H1 (cell line): ENCODE measurements around the gene ARMC5. TPM values are rescaled to one million over a fixed set of nuclear protein-coding genes. Genes with fewer than 3 reads are reported as not detected.
A peak's percentile ranks its signal among the peaks of the same experiment; 100 is the strongest.

Source experiments
- ASH2L ChIP-seq: fragments of 200-600, 300-600 bp; sonication (generic); IDR thresholded peaks from one replicate; pipeline ENCODE4 v1.7.1; 2017; ENCODE audit warnings: low read length
- ATF2 ChIP-seq: IDR thresholded peaks from 2 replicates; pipeline ENCODE4 v1.6.1; 2012; ENCODE audit warnings: low read length, inconsistent platforms
- BRCA1 ChIP-seq: IDR thresholded peaks from 2 replicates; pipeline ENCODE4 v1.6.1; 2012; ENCODE audit warnings: low read depth, low read length, improper control_type of control experiment
- CBX5 ChIP-seq: fragments of 300-800, 300-1000 bp; sonication (generic); IDR thresholded peaks from 2 replicates; pipeline ENCODE4 v1.7.1; 2016; ENCODE audit warnings: antibody characterized with exemption, low read length, low read depth
- CEBPB ChIP-seq: IDR thresholded peaks from 2 replicates; pipeline ENCODE4 v1.6.1; 2012; ENCODE audit warnings: low read depth, low read length
- CTCF ChIP-seq, 3 experiments: IDR thresholded peaks; 1 replicate in 2 of 3; 2 replicates in 1 of 3; pipeline versions ENCODE4 v1.5.1 to v1.6.1; 2011; ENCODE audit warnings: low read length in 3 of 3, mild to moderate bottlenecking in 3 of 3, inconsistent platforms in 2 of 3, low read depth in 1 of 3, moderate library complexity in 1 of 3; ENCODE audit not compliant: insufficient read depth in 1 of 3; ENCODE audit errors: control extremely low read depth in 1 of 3
- EZH2 ChIP-seq: fragments of 200-600 bp; sonication (generic); IDR thresholded peaks from 2 replicates; pipeline ENCODE4 v1.7.1; 2012; ENCODE audit warnings: low read depth, mild to moderate bottlenecking, moderate library complexity, low read length, inconsistent platforms; ENCODE audit not compliant: severe bottlenecking
- HDAC2 ChIP-seq, 2 experiments: fragments of 300-600 bp in 1 of 2; sonication (generic) in 1 of 2; IDR thresholded peaks; 2 replicates each; pipeline ENCODE4 v1.6.1; 2011 to 2012; ENCODE audit warnings: low read depth in 2 of 2, low read length in 2 of 2, mild to moderate bottlenecking in 2 of 2, moderate library complexity in 2 of 2, borderline replicate concordance in 1 of 2, inconsistent platforms in 1 of 2
- JUN ChIP-seq: IDR thresholded peaks from 2 replicates; pipeline ENCODE4 v1.6.1; 2011; ENCODE audit warnings: low read depth, mild to moderate bottlenecking, improper control_type of control experiment, low read length
- JUND ChIP-seq: IDR thresholded peaks from 2 replicates; pipeline ENCODE4 v1.6.1; 2011; ENCODE audit warnings: mild to moderate bottlenecking, improper control_type of control experiment, low read length
- KDM4A ChIP-seq: IDR thresholded peaks from one replicate; pipeline ENCODE4 v1.7.1; 2012; ENCODE audit warnings: low read depth, mild to moderate bottlenecking, moderate library complexity, low read length, inconsistent platforms; ENCODE audit not compliant: severe bottlenecking
- KDM5A ChIP-seq: fragments of 200-600 bp; IDR thresholded peaks from 2 replicates; pipeline ENCODE4 v1.7.1; 2012; ENCODE audit warnings: mild to moderate bottlenecking, low read length, inconsistent platforms, mixed read lengths
- PHF8 ChIP-seq: fragments of 200-600 bp; sonication (generic); conservative IDR thresholded peaks from 2 replicates; pipeline ENCODE4 v1.7.1; 2012; ENCODE audit warnings: low read depth, mild to moderate bottlenecking, inconsistent platforms, low read length, moderate library complexity
- POLR2A ChIP-seq, 2 experiments: IDR thresholded peaks; 1 replicate in 1 of 2; 2 replicates in 1 of 2; pipeline ENCODE4 v1.6.1; 2011; ENCODE audit warnings: low read depth in 2 of 2, low read length in 2 of 2, mild to moderate bottlenecking in 2 of 2; ENCODE audit errors: control extremely low read depth in 1 of 2
- POU5F1 ChIP-seq: IDR thresholded peaks from 2 replicates; pipeline ENCODE4 v1.6.1; 2011; ENCODE audit warnings: low read depth, mild to moderate bottlenecking, low read length, moderate library complexity
- RAD21 ChIP-seq, 2 experiments: IDR thresholded peaks in 1 of 2; conservative IDR thresholded peaks in 1 of 2; 2 replicates each; pipeline ENCODE4 v1.6.1; 2011; ENCODE audit warnings: low read depth in 2 of 2, low read length in 2 of 2, improper control_type of control experiment in 1 of 2, inconsistent platforms in 1 of 2, mild to moderate bottlenecking in 1 of 2, moderate library complexity in 1 of 2
- SIRT6 ChIP-seq: IDR thresholded peaks from one replicate; pipeline ENCODE4 v1.7.1; 2012; ENCODE audit warnings: low read length, inconsistent platforms
- SIX5 ChIP-seq: IDR thresholded peaks from 2 replicates; pipeline ENCODE4 v1.6.1; 2011; ENCODE audit warnings: mild to moderate bottlenecking, low read depth, low read length
- SP1 ChIP-seq: IDR thresholded peaks from 2 replicates; pipeline ENCODE4 v1.6.1; 2011; ENCODE audit warnings: low read depth, low read length
- TAF1 ChIP-seq: IDR thresholded peaks from 2 replicates; pipeline ENCODE4 v1.6.1; 2011; ENCODE audit warnings: mild to moderate bottlenecking, low read depth, low read length
- YY1 ChIP-seq: IDR thresholded peaks from 2 replicates; pipeline ENCODE4 v1.6.1; 2011; ENCODE audit warnings: low read depth, mild to moderate bottlenecking, low read length
- ZNF274 ChIP-seq: IDR thresholded peaks from 2 replicates; pipeline ENCODE4 v1.7.0; 2012; ENCODE audit warnings: low read length, borderline replicate concordance; ENCODE audit errors: extremely low read depth
- polyA plus RNA-seq, 7 experiments: library from polyadenylated mRNA; depleted of rRNA in 3 of 7; stranded (reverse) in 5 of 7; unstranded in 2 of 7; fragments of >200 nt in 5 of 7; fragments of 200-250 nt in 2 of 7; gene quantifications; 1 replicate in 5 of 7; 2 replicates in 1 of 7; 4 replicates in 1 of 7; pipeline versions ENCODE4 v1.2.1 to v1.2.3, GENCODE V29; 2011 to 2013; ENCODE audit warnings: missing spikeins in 2 of 7, mixed read lengths in 2 of 7
- total RNA-seq: library from RNA; stranded (reverse); fragmentation: NEBNext Ultra II Directional; extraction: Animal tissue kit (Norgen Biotek cat#: 25700); gene quantifications from 2 replicates; pipeline ENCODE4 v1.2.1, GENCODE V29; 2021

Gene ARMC5
- total and polyA plus RNA-seq, 2 of the 8 experiments (the other 6 are each of a cell fraction or from before 2014, with no cell fraction given), result 7.8 to 8.7 TPM

DNA sequence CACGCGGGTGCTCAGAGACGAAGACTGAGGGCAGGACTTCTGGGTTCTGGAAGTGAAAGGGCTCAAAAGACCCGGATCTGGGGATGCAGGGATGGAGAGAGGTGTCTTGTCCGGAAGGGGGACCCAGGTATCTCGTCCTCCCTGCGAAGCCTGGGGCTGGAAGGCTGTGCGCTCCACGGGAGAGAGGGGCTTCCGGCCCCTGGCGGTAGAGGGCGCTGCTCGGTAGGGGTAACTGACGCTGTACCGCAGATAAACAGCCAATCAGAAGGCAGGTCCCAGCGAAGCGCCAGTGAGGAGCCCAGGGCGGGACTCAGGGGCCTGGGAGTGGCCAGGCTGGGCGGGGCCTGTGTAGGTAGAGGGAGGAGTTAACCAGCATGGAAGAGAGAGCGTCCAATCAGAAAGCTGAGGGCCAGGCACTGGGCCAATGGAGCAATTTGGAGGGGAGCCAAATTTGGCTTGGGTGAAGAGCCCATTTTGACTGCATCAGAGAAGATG, 13.5 kb downstream of the ARMC5 start (continued):
- peak; percentile 40 to 46 for TF ChIP-seq RAD21 (IDR thresholded peaks at IDR 0.05 in 1 of 2, conservative IDR thresholded peaks at IDR 0.05 in 1 of 2; ENCODE audit: low read depth in 2 of 2, low read length in 2 of 2)
- TF ChIP-seq SP1, result peak; percentile 73; the same call in 1 of the 2 replicates
- no peak for TF ChIP-seq KDM5A
- TF ChIP-seq POU5F1, result no peak
- TF ChIP-seq BRCA1, result no peak
- TF ChIP-seq ATF2, result no peak
- no peak for TF ChIP-seq JUND
- TF ChIP-seq ZNF274, result no peak
- no peak for TF ChIP-seq TAF1
- TF ChIP-seq SIRT6, result no peak
- TF ChIP-seq SIX5, result no peak
- no peak for TF ChIP-seq POLR2A (IDR thresholded peaks at IDR 0.05; ENCODE audit: control extremely low read depth in 1 of 2, low read depth in 2 of 2, low read length in 2 of 2)
- TF ChIP-seq PHF8, result no peak
- no peak for TF ChIP-seq YY1
- no peak for TF ChIP-seq KDM4A
- no peak for TF ChIP-seq CEBPB
- TF ChIP-seq CBX5, result no peak
- TF ChIP-seq JUN, result no peak
- peak; percentile 73 for TF ChIP-seq ASH2L
- TF ChIP-seq EZH2, result no peak
- TF ChIP-seq CTCF (IDR thresholded peaks at IDR 0.05; ENCODE audit: control extremely low read depth in 1 of 3, insufficient read depth in 1 of 3, low read depth in 1 of 3, low read length in 3 of 3), result peak; percentile 82 to 96 (median 85)
- TF ChIP-seq HDAC2 (IDR thresholded peaks at IDR 0.05; ENCODE audit: borderline replicate concordance in 1 of 2, low read depth in 2 of 2, low read length in 2 of 2), result peak in 1 of 2 experiments; percentile 80; a peak in 1 of 4 replicates
